PC-9 (cell line): ENCODE results near the gene CST5. TPM values are rescaled to one million over a fixed set of nuclear protein-coding genes. Genes with fewer than 3 reads are reported as not detected.

Experiments
- BruUV-seq: library from RNA; stranded (reverse); fragments of 400-500 nt; replicated peaks from 2 replicates; lab custom pipeline; 2021; lab: Mats Ljungman, UMichigan
- CTCF ChIA-PET: fragments of 300-600 bp; sonication (Branson Sonifier 250); formaldehyde crosslinking; loops from one replicate; lab custom pipeline; 2022; ENCODE audit warnings: antibody characterized with exemption; lab: Charles Lee
- POLR2A ChIA-PET: fragments of 300-600 bp; sonication (Branson Sonifier 250); formaldehyde crosslinking; loops from one replicate; lab custom pipeline; 2022; ENCODE audit warnings: antibody characterized with exemption; ENCODE audit not compliant: unreplicated experiment; lab: Charles Lee
- DNase-seq, 2 experiments: peaks; one replicate each; pipeline versions ENCODE4 v3.0.0 to v3.0.0-alpha.2; 2015 to 2022; ENCODE audit warnings: mixed read lengths in 1 of 2
- H2AFZ ChIP-seq: fragments of 200-600 bp; sonication (generic); 2 replicates; pipeline ENCODE4 v1.8.1; 2017; ENCODE audit warnings: antibody characterized with exemption
- H3F3A ChIP-seq: fragments of 200-600 bp; sonication (generic); 2 replicates; pipeline ENCODE4 v1.8.1; 2017; ENCODE audit warnings: antibody characterized with exemption, mild to moderate bottlenecking, low read depth; ENCODE audit not compliant: insufficient read depth
- H3K27ac ChIP-seq: fragments of 200-600 bp; sonication (generic); 2 replicates; pipeline ENCODE4 v1.6.1; 2016; ENCODE audit warnings: mixed run types
- H3K27me3 ChIP-seq: fragments of 200-600 bp; sonication (generic); 2 replicates; pipeline ENCODE4 v1.6.1; 2016; ENCODE audit warnings: low read depth, mixed run types; ENCODE audit not compliant: insufficient read depth
- H3K36me3 ChIP-seq: fragments of 200-600 bp; sonication (generic); 2 replicates; pipeline ENCODE4 v1.6.1; 2016; ENCODE audit warnings: low read depth, mixed run types
- H3K4me1 ChIP-seq: fragments of 200-600 bp; sonication (generic); replicated peaks from 2 replicates; pipeline ENCODE4 v1.6.1; 2016; ENCODE audit warnings: mixed run types; ENCODE audit not compliant: insufficient read depth
- H3K4me2 ChIP-seq: fragments of 200-600 bp; sonication (generic); 2 replicates; pipeline ENCODE4 v1.6.1; 2017; ENCODE audit warnings: mixed run types
- H3K4me3 ChIP-seq: fragments of 200-600 bp; sonication (generic); 2 replicates; pipeline ENCODE4 v1.6.1; 2016; ENCODE audit warnings: mixed run types
- H3K79me2 ChIP-seq: fragments of 200-600 bp; sonication (generic); 2 replicates; pipeline ENCODE4 v1.6.1; 2017; ENCODE audit warnings: low read depth, mixed run types
- H3K9me2 ChIP-seq: fragments of 200-600 bp; sonication (generic); 2 replicates; pipeline ENCODE4 v1.8.1; 2017; ENCODE audit warnings: mild to moderate bottlenecking; ENCODE audit not compliant: insufficient read depth
- H3K9me3 ChIP-seq: fragments of 200-600 bp; sonication (generic); 2 replicates; pipeline ENCODE4 v1.8.1; 2016; ENCODE audit warnings: low read depth; ENCODE audit not compliant: insufficient read depth
- H4K20me1 ChIP-seq: fragments of 200-600 bp; sonication (generic); 2 replicates; pipeline ENCODE4 v1.8.1; 2017; ENCODE audit not compliant: insufficient read depth
- EZH2 ChIP-seq: fragments of 200-600 bp; sonication (generic); IDR thresholded peaks from 2 replicates; pipeline ENCODE4 v1.8.0; 2017; ENCODE audit warnings: antibody characterized with exemption, low read depth
- intact Hi-C: fragments of 100-400 bp; cut with micrococcal nuclease; formaldehyde crosslinking; loops from one replicate; pipeline ENCODE4 v1.10.0; 2022; ENCODE audit not compliant: unreplicated experiment
- total RNA-seq: library from RNA; stranded (reverse); gene quantifications from 2 replicates; pipeline ENCODE4 v1.2.3, GENCODE V29; 2021
- TF ChIP-seq, protein P1 (sequence below): fragments of 200-600 bp; sonication (generic); conservative IDR thresholded peaks from 2 replicates; pipeline ENCODE4 v1.6.1; 2017; ENCODE audit warnings: mixed run types, antibody characterized with exemption, mild to moderate bottlenecking, moderate library complexity

Gene CST5
- total RNA-seq, 1 experiment from 2014 or later: 2.2 TPM

- no TSS peak for BruUV-seq
Observed at GRCh38 chr20:23924751-23925150, 45.2 kb upstream of the CST5 start.

DNA sequence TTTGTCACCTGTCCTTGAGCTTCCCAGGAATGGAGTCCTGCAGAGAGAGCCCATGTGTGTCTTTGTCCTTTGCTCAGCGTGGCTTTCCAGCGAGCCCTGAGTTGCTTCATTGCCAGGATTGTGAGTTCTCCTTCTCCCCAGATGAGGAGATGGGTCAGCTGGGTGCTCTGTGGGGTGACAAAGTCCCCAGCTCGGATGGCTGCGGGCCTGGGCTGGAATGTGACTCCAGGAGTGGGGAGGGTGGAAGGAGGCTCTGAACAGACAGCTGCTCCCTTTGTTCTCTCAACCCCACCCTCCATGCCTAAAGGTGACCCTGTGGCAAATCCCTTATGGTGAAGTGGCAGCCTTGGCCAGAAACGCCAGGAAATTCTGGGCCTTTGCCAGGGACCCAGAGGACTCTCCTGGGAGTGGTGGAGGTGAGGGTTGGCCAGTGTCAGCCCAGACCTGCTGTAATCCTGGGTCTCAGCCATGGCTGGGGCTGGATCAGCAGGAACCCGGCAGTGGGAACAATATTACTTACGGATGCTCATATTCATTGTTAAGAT, 44.4 kb upstream of the CST5 start:
- intact Hi-C loops: loop anchor here (5.0 to 10.0 kb wide), 3 partner anchors 173 to 1251 kb away; no protein-coding TSS in a partner anchor
- H2AFZ ChIP-seq: no peak overlapping the region
- peaks cover 25% of the 10 kb centered on the region for H3F3A ChIP-seq
- H3K79me2 ChIP-seq: no peaks in the 10 kb centered on the region
- H3K4me1 ChIP-seq: peaks cover 29% of the 10 kb centered on the region
- H4K20me1 ChIP-seq: no peaks in the 10 kb centered on the region
- CTCF ChIA-PET: interaction anchor here (0.7 kb wide), 1 partner anchor 840 kb away, joined by 4 read pairs; no protein-coding TSS in a partner anchor
- no peaks in the 10 kb centered on the region for H3K9me2 ChIP-seq
- no peaks in the 10 kb centered on the region for H3K36me3 ChIP-seq
- H3K9me3 ChIP-seq: no peaks in the 10 kb centered on the region
- no peak overlapping the region for H3K4me3 ChIP-seq
- no peaks in the 10 kb centered on the region for H3K27me3 ChIP-seq
- peak in 1 of 2 experiments; percentile 15 for DNase-seq
- no TSS peak for BruUV-seq
- H3K4me2 ChIP-seq: no peak overlapping the region
- POLR2A ChIA-PET: no interaction called here
- TF ChIP-seq EZH2: no peak
- TF ChIP-seq, protein P1, sequence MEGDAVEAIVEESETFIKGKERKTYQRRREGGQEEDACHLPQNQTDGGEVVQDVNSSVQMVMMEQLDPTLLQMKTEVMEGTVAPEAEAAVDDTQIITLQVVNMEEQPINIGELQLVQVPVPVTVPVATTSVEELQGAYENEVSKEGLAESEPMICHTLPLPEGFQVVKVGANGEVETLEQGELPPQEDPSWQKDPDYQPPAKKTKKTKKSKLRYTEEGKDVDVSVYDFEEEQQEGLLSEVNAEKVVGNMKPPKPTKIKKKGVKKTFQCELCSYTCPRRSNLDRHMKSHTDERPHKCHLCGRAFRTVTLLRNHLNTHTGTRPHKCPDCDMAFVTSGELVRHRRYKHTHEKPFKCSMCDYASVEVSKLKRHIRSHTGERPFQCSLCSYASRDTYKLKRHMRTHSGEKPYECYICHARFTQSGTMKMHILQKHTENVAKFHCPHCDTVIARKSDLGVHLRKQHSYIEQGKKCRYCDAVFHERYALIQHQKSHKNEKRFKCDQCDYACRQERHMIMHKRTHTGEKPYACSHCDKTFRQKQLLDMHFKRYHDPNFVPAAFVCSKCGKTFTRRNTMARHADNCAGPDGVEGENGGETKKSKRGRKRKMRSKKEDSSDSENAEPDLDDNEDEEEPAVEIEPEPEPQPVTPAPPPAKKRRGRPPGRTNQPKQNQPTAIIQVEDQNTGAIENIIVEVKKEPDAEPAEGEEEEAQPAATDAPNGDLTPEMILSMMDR: no peak
- H3K27ac ChIP-seq: no peak overlapping the region

More at GRCh38 chr20:23924751-23925150, 45.2 kb upstream of the CST5 start:
- POLR2A ChIA-PET: no interaction called here
- Histone ChIP-seq H3K27ac (no peak overlapping the region), H3K4me3 (no peak overlapping the region), H3K27me3 (no peaks in the 10 kb centered on the region), H3K9me3 (no peaks in the 10 kb centered on the region), H3K4me1 (peaks cover 22% of the 10 kb centered on the region), H3K9me2 (no peaks in the 10 kb centered on the region), H3K4me2 (no peak overlapping the region), H3K79me2 (no peaks in the 10 kb centered on the region), H3F3A (peaks cover 21% of the 10 kb centered on the region), H3K36me3 (no peaks in the 10 kb centered on the region), H4K20me1 (no peaks in the 10 kb centered on the region), H2AFZ (no peak overlapping the region)
- no peak for TF ChIP-seq EZH2
- TF ChIP-seq, protein P1: no peak
- no peak for DNase-seq
- CTCF ChIA-PET: no interaction called here
- intact Hi-C loops: loop anchor here (5.0 to 10.0 kb wide), 3 partner anchors 173 to 1250 kb away; no protein-coding TSS in a partner anchor

DNA sequence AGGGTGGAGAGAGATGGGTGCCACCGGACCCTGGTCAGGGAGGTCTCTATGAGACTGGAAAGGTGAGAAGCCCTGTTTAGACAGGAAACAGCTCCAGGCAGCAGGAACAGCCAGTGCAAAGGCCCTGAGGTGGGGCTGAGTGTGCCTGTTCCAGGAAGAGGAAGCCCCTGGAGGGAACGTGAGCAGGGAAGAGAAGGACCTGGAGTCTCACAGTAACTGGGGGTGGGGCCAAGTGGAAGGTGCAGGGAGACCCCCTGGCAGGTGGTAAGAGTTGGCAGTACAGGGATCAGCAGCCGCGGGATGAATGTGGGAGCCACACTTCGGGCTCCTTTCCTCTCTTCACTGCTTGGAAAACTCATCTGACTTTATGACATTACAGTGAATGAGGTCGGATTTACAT, 43.8 kb upstream of the CST5 start:
- H3K4me1 ChIP-seq: peaks cover 31% of the 10 kb centered on the region
- DNase-seq: no peak
- no peaks in the 10 kb centered on the region for H3K9me2 ChIP-seq
- intact Hi-C loops: loop anchor here (5.0 to 10.0 kb wide), 3 partner anchors 174 to 1251 kb away; no protein-coding TSS in a partner anchor
- TF ChIP-seq, protein P1: no peak
- no peak for TF ChIP-seq EZH2
- no TSS peak for BruUV-seq
- no peak overlapping the region for H2AFZ ChIP-seq
- no peaks in the 10 kb centered on the region for H3K27me3 ChIP-seq
- H3K4me3 ChIP-seq: no peak overlapping the region
- H3K4me2 ChIP-seq: no peak overlapping the region
- H3K36me3 ChIP-seq: no peaks in the 10 kb centered on the region
- peaks cover 25% of the 10 kb centered on the region for H3F3A ChIP-seq
- no peak overlapping the region for H3K27ac ChIP-seq
- CTCF ChIA-PET: no interaction called here
- H3K79me2 ChIP-seq: no peaks in the 10 kb centered on the region
- POLR2A ChIA-PET: no interaction called here
- no peaks in the 10 kb centered on the region for H3K9me3 ChIP-seq
- H4K20me1 ChIP-seq: no peaks in the 10 kb centered on the region
